ENCODE data around the gene ZNF785. TPM values are rescaled to one million over a fixed set of nuclear protein-coding genes. Genes with fewer than 3 reads are reported as not detected.
A peak's percentile ranks its signal among the peaks of the same experiment; 100 is the strongest.

The ZNF785 gene
- total and polyA plus RNA-seq, 2 donors (not counting 3 experiments of a cell fraction or from before 2014, with no cell fraction given), result 7.8 to 21.9 TPM

DNA sequence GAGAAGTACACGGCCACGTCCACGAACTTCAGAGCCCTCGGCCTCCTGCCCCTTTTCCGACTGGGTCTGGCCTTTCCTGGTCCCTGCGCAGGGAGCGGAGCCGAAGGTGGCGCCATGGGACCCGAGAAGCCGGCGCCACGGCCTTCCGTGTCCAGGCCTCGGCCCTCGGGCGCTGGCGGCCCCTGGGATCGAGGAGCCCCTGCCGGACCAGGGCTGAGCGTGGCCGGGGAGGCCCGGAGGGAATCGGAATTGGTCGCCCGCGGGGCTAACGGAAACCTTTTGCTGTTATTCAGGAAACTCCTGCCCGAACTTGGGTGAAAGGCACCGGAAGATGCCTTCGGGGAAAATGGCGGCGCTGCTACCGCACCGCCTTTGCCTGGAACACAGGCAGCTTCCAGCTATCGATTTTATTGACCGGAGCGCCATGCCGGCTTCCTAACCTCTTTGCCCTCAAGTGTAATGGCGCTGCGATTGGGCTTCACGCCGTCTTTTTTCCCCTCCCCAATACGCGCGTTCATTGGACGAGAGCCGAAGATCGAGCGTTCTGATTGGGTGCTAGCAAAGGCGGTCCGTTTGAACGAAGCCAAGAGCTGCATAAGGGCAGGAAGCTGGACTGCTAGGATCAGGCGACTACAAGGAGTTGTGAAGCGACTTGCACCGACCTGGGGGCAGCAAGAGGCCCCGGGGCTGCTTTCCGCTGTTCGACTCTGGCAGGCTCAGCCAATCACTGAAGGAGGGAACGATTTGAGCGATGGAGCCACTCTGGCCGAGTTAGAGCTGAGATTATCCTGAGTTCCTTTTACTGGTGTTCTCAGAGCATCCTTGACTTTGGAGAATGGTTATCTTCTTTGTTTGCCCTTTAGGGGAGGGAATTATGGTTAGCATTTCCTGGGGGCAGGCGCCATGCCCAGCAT lies 24.7 kb upstream of the ZNF785 start, which contains the start of gene ZNF689:
TSS of gene ZNF689 (minus strand) at position 464 of the 914 bp plus-strand sequence. CDS start at position 116, 348 bp downstream.
- intact Hi-C loops (cut with micrococcal nuclease), result loop anchor here (1.0 to 2.0 kb wide), 3 partner anchors 25 to 165 kb away; partner anchors contain the start of genes SEPHS2, ZNF688 and ZNF785
- peaks cover 2% of the 10 kb centered on the region for H3K79me2 ChIP-seq (ENCODE audit: control insufficient read depth, insufficient read depth, low read length)
- peak within 1 kb of the TSS; percentile 95 for H3K9ac ChIP-seq (replicated peaks; ENCODE audit: extremely low read depth, insufficient read depth, low read length)
- no peak for TF ChIP-seq GATA2 (IDR thresholded peaks at IDR 0.05; ENCODE audit: insufficient read depth, insufficient read length, low read depth, low read length)
- TF ChIP-seq POLR2A (IDR thresholded peaks at IDR 0.05; ENCODE audit: low read depth, low read length), result peak; percentile 74
- TF ChIP-seq, protein P1, sequence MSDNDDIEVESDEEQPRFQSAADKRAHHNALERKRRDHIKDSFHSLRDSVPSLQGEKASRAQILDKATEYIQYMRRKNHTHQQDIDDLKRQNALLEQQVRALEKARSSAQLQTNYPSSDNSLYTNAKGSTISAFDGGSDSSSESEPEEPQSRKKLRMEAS (IDR thresholded peaks at IDR 0.05; ENCODE audit: insufficient read depth, insufficient read length), result no peak
- peak; percentile 38 for TF ChIP-seq POLR2AphosphoS5 (IDR thresholded peaks at IDR 0.05; ENCODE audit: insufficient read depth, low read depth, low read length)
- TF ChIP-seq, protein P2, sequence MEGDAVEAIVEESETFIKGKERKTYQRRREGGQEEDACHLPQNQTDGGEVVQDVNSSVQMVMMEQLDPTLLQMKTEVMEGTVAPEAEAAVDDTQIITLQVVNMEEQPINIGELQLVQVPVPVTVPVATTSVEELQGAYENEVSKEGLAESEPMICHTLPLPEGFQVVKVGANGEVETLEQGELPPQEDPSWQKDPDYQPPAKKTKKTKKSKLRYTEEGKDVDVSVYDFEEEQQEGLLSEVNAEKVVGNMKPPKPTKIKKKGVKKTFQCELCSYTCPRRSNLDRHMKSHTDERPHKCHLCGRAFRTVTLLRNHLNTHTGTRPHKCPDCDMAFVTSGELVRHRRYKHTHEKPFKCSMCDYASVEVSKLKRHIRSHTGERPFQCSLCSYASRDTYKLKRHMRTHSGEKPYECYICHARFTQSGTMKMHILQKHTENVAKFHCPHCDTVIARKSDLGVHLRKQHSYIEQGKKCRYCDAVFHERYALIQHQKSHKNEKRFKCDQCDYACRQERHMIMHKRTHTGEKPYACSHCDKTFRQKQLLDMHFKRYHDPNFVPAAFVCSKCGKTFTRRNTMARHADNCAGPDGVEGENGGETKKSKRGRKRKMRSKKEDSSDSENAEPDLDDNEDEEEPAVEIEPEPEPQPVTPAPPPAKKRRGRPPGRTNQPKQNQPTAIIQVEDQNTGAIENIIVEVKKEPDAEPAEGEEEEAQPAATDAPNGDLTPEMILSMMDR (IDR thresholded peaks at IDR 0.05; ENCODE audit: extremely low read depth in 1 of 2, insufficient read depth in 1 of 2, low read depth in 1 of 2, low read length in 2 of 2), result no peak
- H2AFZ ChIP-seq (ENCODE audit: low read depth, low read length), result peak within 1 kb of the TSS; percentile 80
- peak within 1 kb of the TSS; percentile 79 for H3K27ac ChIP-seq (ENCODE audit: insufficient read depth, low read depth, low read length)
- peaks cover 4% of the 10 kb centered on the region for H3K4me1 ChIP-seq (ENCODE audit: control insufficient read depth, extremely low read depth, insufficient read depth, low read length)
- H3K4me2 ChIP-seq (ENCODE audit: insufficient read depth, low read length), result peak within 1 kb of the TSS; percentile 66
- H4K20me1 ChIP-seq (replicated peaks; ENCODE audit: control insufficient read depth, extremely low read depth, insufficient read depth, low read length), result no peaks in the 10 kb centered on the region
- peaks cover 0 to 5% of the 10 kb centered on the region in 2 experiments for H3K36me3 ChIP-seq (ENCODE audit: control insufficient read depth in 2 of 2, extremely low read depth in 1 of 2, insufficient read depth in 2 of 2, low read length in 2 of 2)
- H3K9me3 ChIP-seq (replicated peaks; ENCODE audit: control insufficient read depth, insufficient read depth, low read length), result no peaks in the 10 kb centered on the region
- BruUV-seq (replicated peaks), result TSS peak; percentile 66
- ChIA-PET POLR2A (interaction anchor here (1.0 to 1.6 kb wide), 2 partner anchors 12 to 64 kb away, joined by 3 to 5 read pairs; no protein-coding TSS in a partner anchor), CTCF (interaction anchor here (0.7 to 4.4 kb wide), 12 partner anchors 8 to 192 kb away, joined by 3 to 47 read pairs (median 4); partner anchors contain the start of gene ZNF764)
- DNase-seq (ENCODE audit: low read depth, low spot score), result peak; percentile 98
- peak; percentile 99 for FAIRE-seq
- dilution Hi-C loops (cut with MboI; ENCODE audit: extremely low pct_ligation_motif_present, low sequenced_read_pairs), result no loop called here
- H3K4me3 ChIP-seq (replicated peaks in 1 of 3; ENCODE audit: insufficient read depth in 1 of 3, low read depth in 1 of 3, low read length in 3 of 3), result peak within 1 kb of the TSS; percentile 29 to 77 (median 70)
- no peaks in the 10 kb centered on the region for H3K9me1 ChIP-seq (replicated peaks; ENCODE audit: control insufficient read depth, extremely low read depth, insufficient read depth, low read length)
- H3K27me3 ChIP-seq (ENCODE audit: control insufficient read depth in 2 of 2, insufficient read depth in 2 of 2, low read length in 2 of 2), result no peaks in the 10 kb centered on the region
